Fibroblast of skin of scalp (primary cell): ENCODE results near the gene ANKFY1.
"Not testable (repeated sequence)": the region's sequence is repeated elsewhere in the genome, so short reads cannot be mapped to it uniquely, and the experiment has no call there.

Experiments used
- DNase-seq: peaks from one replicate; pipeline ENCODE4 v3.0.0-alpha.2; 2013

The ANKFY1 gene

GRCh38 chr17:4214157-4214556, 49.6 kb downstream of the ANKFY1 start:
- no peak for DNase-seq

- no peak for DNase-seq
Observed at GRCh38 chr17:4209611-4210010, 54.2 kb downstream of the ANKFY1 start.

GRCh38 chr17:4208238-4208637, 55.5 kb downstream of the ANKFY1 start:
- peak; percentile 97 for DNase-seq

GRCh38 chr17:4206962-4207361, 56.8 kb downstream of the ANKFY1 start:
- no peak for DNase-seq

GRCh38 chr17:4205917-4206316, 57.9 kb downstream of the ANKFY1 start:
- no peak for DNase-seq

GRCh38 chr17:4204710-4205173, 59.0 kb downstream of the ANKFY1 start:
- peak; percentile 99 for DNase-seq

GRCh38 chr17:4204190-4204589, 59.6 kb downstream of the ANKFY1 start:
- DNase-seq: no peak

GRCh38 chr17:4201226-4201625, 62.6 kb downstream of the ANKFY1 start:
- DNase-seq: peak; percentile 51

GRCh38 chr17:4199818-4200402, 63.9 kb downstream of the ANKFY1 start:
- peak; percentile 51 for DNase-seq

GRCh38 chr17:4198995-4199394, 64.8 kb downstream of the ANKFY1 start:
- DNase-seq: no peak

GRCh38 chr17:4195306-4195705, 68.5 kb downstream of the ANKFY1 start:
- peak; percentile 42 for DNase-seq

GRCh38 chr17:4194796-4195195, 69.0 kb downstream of the ANKFY1 start:
- no peak for DNase-seq

GRCh38 chr17:4190791-4191190, 73.0 kb downstream of the ANKFY1 start:
- not testable (repeated sequence) for DNase-seq

GRCh38 chr17:4189280-4189679, 74.5 kb downstream of the ANKFY1 start:
- DNase-seq: no peak

- DNase-seq: no peak
Observed at GRCh38 chr17:4188076-4188475, 75.7 kb downstream of the ANKFY1 start.

GRCh38 chr17:4187076-4187475, 76.7 kb downstream of the ANKFY1 start:
- peak; percentile 31 for DNase-seq

- DNase-seq: no peak
Observed at GRCh38 chr17:4186357-4186881, 77.4 kb downstream of the ANKFY1 start.

- no peak for DNase-seq
Observed at GRCh38 chr17:4185656-4186055, 78.1 kb downstream of the ANKFY1 start.

GRCh38 chr17:4184811-4185210, 79.0 kb downstream of the ANKFY1 start:
- DNase-seq: no peak

GRCh38 chr17:4182043-4182442, 81.7 kb downstream of the ANKFY1 start:
- DNase-seq: no peak

- peak; percentile 63 for DNase-seq
Observed at GRCh38 chr17:4180791-4181190, 83.0 kb downstream of the ANKFY1 start.

- DNase-seq: no peak
Observed at GRCh38 chr17:4179071-4179470, 84.7 kb downstream of the ANKFY1 start.

GRCh38 chr17:4178651-4179050, 85.1 kb downstream of the ANKFY1 start:
- no peak for DNase-seq

GRCh38 chr17:4177806-4178205, 86.0 kb downstream of the ANKFY1 start:
- DNase-seq: no peak
